OCI-LY7 (cell line): ENCODE results near the gene ZNF808. TPM values are rescaled to one million over a fixed set of nuclear protein-coding genes. Genes with fewer than 3 reads are reported as not detected.
"Not testable (repeated sequence)": the region's sequence is repeated elsewhere in the genome, so short reads cannot be mapped to it uniquely, and the experiment has no call there.

Source experiments
- BruUV-seq: library from RNA; stranded (reverse); fragments of 400-500 nt; replicated peaks from 2 replicates; lab custom pipeline; 2021; lab: Mats Ljungman, UMichigan
- CTCF ChIA-PET: fragments of 300-600 bp; sonication (Branson Sonifier 250); formaldehyde crosslinking; loops from one replicate; lab custom pipeline; 2022; ENCODE audit warnings: antibody characterized with exemption; ENCODE audit not compliant: unreplicated experiment; lab: Charles Lee
- POLR2A ChIA-PET: fragments of 300-600 bp; sonication (Branson Sonifier 250); formaldehyde crosslinking; loops from one replicate; lab custom pipeline; 2022; ENCODE audit warnings: antibody characterized with exemption; lab: Charles Lee
- DNase-seq: peaks from one replicate; pipeline ENCODE4 v3.0.0-alpha.2; 2015; ENCODE audit warnings: low spot score
- H2AFZ ChIP-seq: fragments of 200-600 bp; sonication (generic), shearing (Covaris generic); 2 replicates; pipeline ENCODE4 v1.6.1; 2014; ENCODE audit warnings: mild to moderate bottlenecking, antibody characterized with exemption, low read length, moderate library complexity
- H3K27ac ChIP-seq: fragments of 200-600 bp; sonication (generic); 2 replicates; pipeline ENCODE4 v1.5.1; 2014; ENCODE audit warnings: mixed run types, low read depth, mild to moderate bottlenecking, moderate library complexity, low read length, inconsistent platforms; ENCODE audit not compliant: poor library complexity, severe bottlenecking
- H3K36me3 ChIP-seq: fragments of 200-600 bp; sonication (generic); 2 replicates; pipeline ENCODE4 v1.6.1; 2014; ENCODE audit warnings: mild to moderate bottlenecking, antibody characterized with exemption, low read length, moderate library complexity, mixed read lengths; ENCODE audit not compliant: insufficient read depth
- H3K4me1 ChIP-seq: fragments of 200-600 bp; sonication (generic); 2 replicates; pipeline ENCODE4 v1.5.1; 2014; ENCODE audit warnings: mild to moderate bottlenecking, low read length; ENCODE audit not compliant: insufficient read depth, poor library complexity, severe bottlenecking
- H3K4me2 ChIP-seq: fragments of 200-600 bp; sonication (generic); 2 replicates; pipeline ENCODE4 v1.6.1; 2014; ENCODE audit warnings: mild to moderate bottlenecking, low read length
- H3K4me3 ChIP-seq: fragments of 200-600 bp; sonication (generic); 2 replicates; pipeline ENCODE4 v1.5.1; 2014; ENCODE audit warnings: mild to moderate bottlenecking, low read depth, low read length; ENCODE audit not compliant: poor library complexity, severe bottlenecking
- H3K79me2 ChIP-seq: fragments of 200-600 bp; sonication (generic); 2 replicates; pipeline ENCODE4 v1.6.1; 2016; ENCODE audit warnings: low read depth, mild to moderate bottlenecking, low read length, moderate library complexity, mixed read lengths; ENCODE audit not compliant: insufficient read depth
- H3K9me2 ChIP-seq: fragments of 200-600 bp; sonication (generic); 2 replicates; pipeline ENCODE4 v1.6.1; 2016; ENCODE audit warnings: mild to moderate bottlenecking, low read length, mixed read lengths; ENCODE audit not compliant: insufficient read depth
- H3K9me3 ChIP-seq: fragments of 200-600 bp; sonication (generic); 2 replicates; pipeline ENCODE4 v1.6.1; 2014; ENCODE audit warnings: mild to moderate bottlenecking, mixed run types, low read length, mixed read lengths
- H4K20me1 ChIP-seq: fragments of 200-600 bp; sonication (generic); 2 replicates; pipeline ENCODE4 v1.6.1; 2014; ENCODE audit warnings: mild to moderate bottlenecking, antibody characterized with exemption, low read length, moderate library complexity, mixed read lengths; ENCODE audit not compliant: insufficient read depth
- EZH2phosphoT487 ChIP-seq: fragments of 200-600 bp; sonication (generic); IDR thresholded peaks from 2 replicates; pipeline ENCODE4 v1.6.1; 2018; ENCODE audit warnings: low read depth, borderline replicate concordance, mild to moderate bottlenecking, mixed run types, antibody characterized with exemption, low read length, moderate library complexity, mixed read lengths
- intact Hi-C: fragments of 100-400 bp; cut with micrococcal nuclease; formaldehyde crosslinking; loops from one replicate; pipeline ENCODE4 v1.10.0; 2022; ENCODE audit not compliant: unreplicated experiment
- total RNA-seq, 2 experiments: library from RNA; depleted of rRNA in 1 of 2; stranded (reverse); fragments of >200 nt in 1 of 2; shearing (Covaris generic) in 1 of 2; gene quantifications; 2 replicates each; pipeline ENCODE4 v1.2.3, GENCODE V29; 2014 to 2022
- TF ChIP-seq, protein P1 (sequence below): fragments of 200-600 bp; sonication (generic); conservative IDR thresholded peaks from 2 replicates; pipeline ENCODE4 v1.5.1; 2014; ENCODE audit warnings: mild to moderate bottlenecking, antibody characterized with exemption, low read length, moderate library complexity, mixed read lengths

The ZNF808 gene
- total RNA-seq, 2 experiments from 2014 or later = 26.9 to 29.2 TPM

DNA sequence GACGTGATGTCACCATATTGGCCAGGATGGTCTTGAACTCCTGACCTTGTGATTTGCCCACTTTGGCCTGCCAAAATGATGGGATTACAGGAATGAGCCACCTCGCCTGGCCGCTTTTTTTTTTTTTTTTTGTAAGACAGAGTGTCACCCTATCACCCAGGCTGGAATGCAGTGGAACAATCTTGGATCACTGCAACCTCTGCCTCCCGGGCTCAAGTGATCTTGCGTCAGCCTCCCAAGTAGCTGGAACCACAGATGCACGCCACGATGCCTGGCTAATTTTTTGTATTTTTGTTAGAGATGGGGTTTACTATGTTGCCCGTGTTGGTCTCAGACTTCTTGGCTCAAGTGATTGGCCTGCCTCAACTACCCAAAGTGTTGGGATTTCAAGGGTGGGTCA, 28.9 kb upstream of the ZNF808 start:
- Histone ChIP-seq H3K27ac (no peak overlapping the region), H3K4me1 (no peaks in the 10 kb centered on the region), H3K79me2 (no peaks in the 10 kb centered on the region), H4K20me1 (no peaks in the 10 kb centered on the region), H3K4me2 (no peak overlapping the region), H3K4me3 (no peak overlapping the region), H3K9me3 (no peaks in the 10 kb centered on the region), H3K9me2 (no peaks in the 10 kb centered on the region), H2AFZ (no peak overlapping the region), H3K36me3 (no peaks in the 10 kb centered on the region)
- intact Hi-C loops = no loop called here
- POLR2A ChIA-PET = no interaction called here
- no peak for DNase-seq
- TF ChIP-seq EZH2phosphoT487 = no peak
- TF ChIP-seq, protein P1, sequence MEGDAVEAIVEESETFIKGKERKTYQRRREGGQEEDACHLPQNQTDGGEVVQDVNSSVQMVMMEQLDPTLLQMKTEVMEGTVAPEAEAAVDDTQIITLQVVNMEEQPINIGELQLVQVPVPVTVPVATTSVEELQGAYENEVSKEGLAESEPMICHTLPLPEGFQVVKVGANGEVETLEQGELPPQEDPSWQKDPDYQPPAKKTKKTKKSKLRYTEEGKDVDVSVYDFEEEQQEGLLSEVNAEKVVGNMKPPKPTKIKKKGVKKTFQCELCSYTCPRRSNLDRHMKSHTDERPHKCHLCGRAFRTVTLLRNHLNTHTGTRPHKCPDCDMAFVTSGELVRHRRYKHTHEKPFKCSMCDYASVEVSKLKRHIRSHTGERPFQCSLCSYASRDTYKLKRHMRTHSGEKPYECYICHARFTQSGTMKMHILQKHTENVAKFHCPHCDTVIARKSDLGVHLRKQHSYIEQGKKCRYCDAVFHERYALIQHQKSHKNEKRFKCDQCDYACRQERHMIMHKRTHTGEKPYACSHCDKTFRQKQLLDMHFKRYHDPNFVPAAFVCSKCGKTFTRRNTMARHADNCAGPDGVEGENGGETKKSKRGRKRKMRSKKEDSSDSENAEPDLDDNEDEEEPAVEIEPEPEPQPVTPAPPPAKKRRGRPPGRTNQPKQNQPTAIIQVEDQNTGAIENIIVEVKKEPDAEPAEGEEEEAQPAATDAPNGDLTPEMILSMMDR = no peak
- CTCF ChIA-PET = no interaction called here
- BruUV-seq = no TSS peak

DNA sequence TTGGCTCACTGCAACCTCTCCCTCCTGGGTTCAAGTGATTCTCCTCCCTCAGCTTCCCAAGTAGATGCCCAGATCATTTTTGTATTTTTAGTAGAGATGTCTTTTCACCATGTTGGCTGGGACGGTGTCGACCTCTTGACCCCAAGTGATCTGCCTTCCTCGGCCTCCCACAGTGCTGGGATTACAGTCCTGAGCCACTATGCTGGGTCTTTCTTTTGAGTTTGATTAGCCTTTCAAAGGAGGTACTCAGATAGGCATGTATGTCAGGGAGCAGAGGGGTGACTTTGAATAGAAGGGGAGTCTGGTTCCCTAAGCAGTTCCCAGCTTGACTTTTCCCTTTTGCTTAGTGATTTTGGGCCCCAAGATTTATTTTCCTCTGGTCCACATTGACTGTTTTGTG, 27.0 kb upstream of the ZNF808 start:
- H3K36me3 ChIP-seq, CTCF ChIA-PET, H4K20me1 ChIP-seq, intact Hi-C loops, H3K79me2 ChIP-seq, H3K9me2 ChIP-seq, H3K4me3 ChIP-seq, BruUV-seq, H3K27ac ChIP-seq, H3K9me3 ChIP-seq, POLR2A ChIA-PET, H3K4me1 ChIP-seq, DNase-seq, H3K4me2 ChIP-seq, H2AFZ ChIP-seq: not testable (repeated sequence)

DNA sequence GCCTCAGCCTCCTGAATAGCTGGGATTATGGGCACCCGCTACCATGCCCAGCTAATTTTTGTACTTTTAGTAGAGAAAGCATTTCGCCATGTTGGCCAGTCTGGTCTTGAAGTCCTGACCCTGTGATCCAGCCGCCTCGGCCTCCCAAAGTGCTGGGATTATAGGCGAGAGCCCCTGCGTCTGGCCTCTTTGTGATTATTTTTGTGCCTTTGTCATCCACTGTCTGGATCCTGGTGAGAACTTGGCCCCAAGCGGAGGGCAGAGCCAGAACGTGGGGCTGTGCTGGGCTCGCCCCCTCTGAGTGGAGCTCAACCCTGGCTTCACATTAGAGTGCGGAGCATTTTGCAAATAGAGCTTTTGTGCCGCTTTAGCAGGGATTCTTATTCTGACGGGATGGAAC, 26.5 kb upstream of the ZNF808 start:
- H3K4me3 ChIP-seq, H3K9me2 ChIP-seq, intact Hi-C loops, H4K20me1 ChIP-seq, H2AFZ ChIP-seq, H3K36me3 ChIP-seq, DNase-seq, H3K27ac ChIP-seq, CTCF ChIA-PET, H3K4me2 ChIP-seq, BruUV-seq, POLR2A ChIA-PET, H3K79me2 ChIP-seq, H3K4me1 ChIP-seq, H3K9me3 ChIP-seq: not testable (repeated sequence)

DNA sequence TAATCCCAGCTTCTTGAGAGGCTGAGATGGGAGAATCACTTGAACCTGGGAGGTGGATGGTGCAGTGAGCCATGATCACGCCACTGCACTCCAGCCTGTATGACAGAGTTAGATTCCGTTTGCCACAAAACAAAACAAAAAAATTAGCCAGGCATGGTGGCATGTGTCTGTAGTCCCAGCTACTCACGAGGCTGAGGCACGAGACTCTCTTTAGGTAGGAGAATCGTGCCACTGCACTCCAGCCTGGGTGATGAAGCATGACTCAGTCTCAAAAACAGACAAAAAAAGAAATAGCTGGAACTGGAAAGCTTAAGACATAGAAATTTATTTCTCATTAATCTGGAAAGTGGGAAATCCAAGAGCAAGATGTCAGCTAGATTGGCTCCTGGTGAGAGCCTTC, 20.2 kb upstream of the ZNF808 start:
- CTCF ChIA-PET = no interaction called here
- intact Hi-C loops = no loop called here
- Histone ChIP-seq H3K36me3 (no peaks in the 10 kb centered on the region), H3K27ac (no peak overlapping the region), H4K20me1 (no peaks in the 10 kb centered on the region), H3K9me2 (no peaks in the 10 kb centered on the region), H3K79me2 (no peaks in the 10 kb centered on the region), H3K4me1 (no peaks in the 10 kb centered on the region), H3K4me3 (no peak overlapping the region), H3K4me2 (no peak overlapping the region), H3K9me3 (no peaks in the 10 kb centered on the region), H2AFZ (no peak overlapping the region)
- TF ChIP-seq, protein P1 = no peak
- no peak for TF ChIP-seq EZH2phosphoT487
- no peak for DNase-seq
- BruUV-seq = no TSS peak
- POLR2A ChIA-PET = no interaction called here
